ENCODE data around the gene PRELP.
"Not testable (repeated sequence)": the region's sequence is repeated elsewhere in the genome, so short reads cannot be mapped to it uniquely, and the experiment has no call there.

Gene PRELP

GRCh38 chr1:203475012-203475981 is at the start of gene PRELP:
TSS of gene PRELP (plus strand) at chr1:203475806. CDS start at chr1:203483185, 7,379 bp downstream.
- no peak for DNase-seq

GRCh38 chr1:203426366-203426765 is 49.2 kb upstream of the PRELP start:
- DNase-seq: no peak

- no peak for DNase-seq
Observed at GRCh38 chr1:203426870-203427269, 48.7 kb upstream of the PRELP start.

GRCh38 chr1:203427451-203427850 is 48.2 kb upstream of the PRELP start:
- DNase-seq: no peak

- DNase-seq: no peak
Observed at GRCh38 chr1:203428981-203429599, 46.5 kb upstream of the PRELP start.

- no peak for DNase-seq
Observed at GRCh38 chr1:203435615-203436014, 40.0 kb upstream of the PRELP start.

- no peak for DNase-seq
Observed at GRCh38 chr1:203437696-203438315, 37.8 kb upstream of the PRELP start.

GRCh38 chr1:203439131-203439730 is 36.4 kb upstream of the PRELP start:
- DNase-seq: no peak

- peak in 1 of 2 donors; percentile 28 for DNase-seq
Observed at GRCh38 chr1:203440771-203441170, 34.8 kb upstream of the PRELP start.

GRCh38 chr1:203441766-203442165 is 33.8 kb upstream of the PRELP start:
- no peak for DNase-seq

GRCh38 chr1:203442821-203443220 is 32.8 kb upstream of the PRELP start:
- no peak for DNase-seq

GRCh38 chr1:203443296-203443695 is 32.3 kb upstream of the PRELP start:
- DNase-seq: no peak

GRCh38 chr1:203444171-203444576 is 31.4 kb upstream of the PRELP start:
- DNase-seq: no peak

GRCh38 chr1:203447151-203447550 is 28.5 kb upstream of the PRELP start:
- no peak for DNase-seq

GRCh38 chr1:203447598-203447997 is 28.0 kb upstream of the PRELP start:
- not testable (repeated sequence) for DNase-seq

- DNase-seq: no peak
Observed at GRCh38 chr1:203448521-203449061, 27.0 kb upstream of the PRELP start.

- no peak for DNase-seq
Observed at GRCh38 chr1:203450001-203450400, 25.6 kb upstream of the PRELP start.

GRCh38 chr1:203450479-203451149 is 25.0 kb upstream of the PRELP start:
- no peak for DNase-seq

GRCh38 chr1:203451836-203452784 is 23.5 kb upstream of the PRELP start:
- DNase-seq: no peak

- no peak for DNase-seq
Observed at GRCh38 chr1:203453016-203453415, 22.6 kb upstream of the PRELP start.

GRCh38 chr1:203453616-203454015 is 22.0 kb upstream of the PRELP start:
- no peak for DNase-seq
